CD14-positive monocyte (primary cell): ENCODE data around the gene CSTPP1. TPM values are rescaled to one million over a fixed set of nuclear protein-coding genes. Genes with fewer than 3 reads are reported as not detected.

Experiments
- DNase-seq, 3 donors: peaks; one replicate each; pipeline ENCODE4 v3.0.0-alpha.2; 2011 to 2022
- H2AFZ ChIP-seq: 2 replicates; pipeline ENCODE4 v1.6.0; 2012; ENCODE audit warnings: mild to moderate bottlenecking, low read depth, low read length, inconsistent platforms; ENCODE audit not compliant: insufficient read depth, poor library complexity, severe bottlenecking
- H3K27ac ChIP-seq, 2 donors: 1 replicate in 1 of 2; 2 replicates in 1 of 2; pipeline ENCODE4 v1.5.1; 2012 to 2013; ENCODE audit warnings: low read length in 2 of 2, control low read depth in 1 of 2, inconsistent platforms in 1 of 2, low read depth in 1 of 2, mild to moderate bottlenecking in 1 of 2
- H3K27me3 ChIP-seq, 2 donors: one replicate each; pipeline versions ENCODE4 v1.6.0 to v1.6.1; 2011 to 2013; ENCODE audit warnings: low read length in 2 of 2; ENCODE audit not compliant: control insufficient read depth in 2 of 2, insufficient read depth in 2 of 2
- H3K36me3 ChIP-seq, 2 donors: replicated peaks in 1 of 2; 1 replicate in 1 of 2; 2 replicates in 1 of 2; pipeline versions ENCODE4 v1.5.1 to v1.6.1; 2012 to 2013; ENCODE audit warnings: low read length in 2 of 2, control low read depth in 1 of 2, inconsistent platforms in 1 of 2, mild to moderate bottlenecking in 1 of 2; ENCODE audit not compliant: insufficient read depth in 2 of 2, control insufficient read depth in 1 of 2
- H3K4me1 ChIP-seq, 2 donors: 1 replicate in 1 of 2; 2 replicates in 1 of 2; pipeline versions ENCODE4 v1.5.1 to v1.6.1; 2012 to 2013; ENCODE audit warnings: low read length in 2 of 2, control low read depth in 1 of 2, inconsistent platforms in 1 of 2, mild to moderate bottlenecking in 1 of 2, moderate library complexity in 1 of 2; ENCODE audit not compliant: insufficient read depth in 2 of 2, control insufficient read depth in 1 of 2
- H3K4me2 ChIP-seq: replicated peaks from 2 replicates; pipeline ENCODE3; 2012; ENCODE audit warnings: low read length, moderate library complexity, mild to moderate bottlenecking; ENCODE audit not compliant: poor library complexity, severe bottlenecking; ENCODE audit errors: extremely low read depth
- H3K4me3 ChIP-seq, 3 experiments: fragments of 200-600 bp in 1 of 3; sonication (generic) in 1 of 3; replicated peaks in 1 of 3; 1 replicate in 2 of 3; 2 replicates in 1 of 3; pipeline ENCODE4 v1.5.1; 2011 to 2013; ENCODE audit warnings: low read length in 3 of 3, mild to moderate bottlenecking in 3 of 3, control low read depth in 2 of 3, low read depth in 2 of 3, inconsistent platforms in 1 of 3, moderate library complexity in 1 of 3
- H3K79me2 ChIP-seq: 2 replicates; pipeline ENCODE4 v1.6.0; 2012; ENCODE audit warnings: mild to moderate bottlenecking, control low read depth, inconsistent platforms, low read length, moderate library complexity; ENCODE audit not compliant: insufficient read depth
- H3K9ac ChIP-seq: 2 replicates; pipeline ENCODE4 v1.6.0; 2017; ENCODE audit warnings: low read length, mild to moderate bottlenecking; ENCODE audit not compliant: insufficient read depth, poor library complexity, severe bottlenecking
- H3K9me3 ChIP-seq, 2 donors: replicated peaks in 1 of 2; 1 replicate in 1 of 2; 2 replicates in 1 of 2; pipeline versions ENCODE4 v1.5.1 to v1.6.1; 2012 to 2013; ENCODE audit warnings: low read length in 2 of 2, control low read depth in 1 of 2; ENCODE audit not compliant: control insufficient read depth in 1 of 2, insufficient read depth in 1 of 2
- H4K20me1 ChIP-seq: 2 replicates; pipeline ENCODE4 v1.6.0; 2012; ENCODE audit warnings: mild to moderate bottlenecking, low read length, control low read depth, moderate library complexity; ENCODE audit not compliant: insufficient read depth
- H3K27ac Mint-ChIP-seq, 7 donors: one replicate each; pipeline ENCODE4 v1.8.0; 2020; ENCODE audit warnings: mild to moderate bottlenecking in 7 of 7, mixed read lengths in 7 of 7, moderate library complexity in 6 of 7, inconsistent platforms in 2 of 7
- H3K27me3 Mint-ChIP-seq, 3 donors: one replicate each; pipeline ENCODE4 v1.8.0; 2021 to 2022; ENCODE audit warnings: low read depth in 3 of 3, mild to moderate bottlenecking in 3 of 3, mixed read lengths in 3 of 3, moderate library complexity in 3 of 3, inconsistent platforms in 1 of 3
- H3K36me3 Mint-ChIP-seq, 2 donors: one replicate each; pipeline ENCODE4 v1.8.0; 2020; ENCODE audit warnings: mixed read lengths in 2 of 2, inconsistent platforms in 1 of 2, mild to moderate bottlenecking in 1 of 2
- H3K4me1 Mint-ChIP-seq: one replicate; pipeline ENCODE4 v1.8.0; 2020; ENCODE audit warnings: mild to moderate bottlenecking, mixed read lengths
- H3K4me3 Mint-ChIP-seq, 2 donors: one replicate each; pipeline ENCODE4 v1.8.0; 2020; ENCODE audit warnings: mild to moderate bottlenecking in 2 of 2, mixed read lengths in 2 of 2, moderate library complexity in 1 of 2
- H3K9me3 Mint-ChIP-seq, 7 donors: one replicate each; pipeline ENCODE4 v1.8.0; 2020 to 2022; ENCODE audit warnings: mixed read lengths in 7 of 7, mild to moderate bottlenecking in 6 of 7, moderate library complexity in 6 of 7, inconsistent platforms in 2 of 7
- WGBS: methylation state at CpG from one replicate; pipeline ENCODE4 v1.1.5; 2013; ENCODE audit warnings: missing lambda C conversion rate; ENCODE audit not compliant: insufficient coverage; 5-methylcytosine and 5-hydroxymethylcytosine counted together
- intact Hi-C, 2 donors: fragments of 100-400 bp; cut with micrococcal nuclease; formaldehyde crosslinking; loops; one replicate each; pipeline versions ENCODE4 v1.15.0 to v1.15.1; 2023
- polyA plus RNA-seq, 3 donors: library from polyadenylated mRNA; depleted of rRNA in 1 of 3; unstranded in 2 of 3; stranded (reverse) in 1 of 3; fragments of 300-500 nt in 2 of 3; fragments of >200 nt in 1 of 3; fragmentation: Illumina TruSeq in 2 of 3; gene quantifications; 1 replicate in 2 of 3; 2 replicates in 1 of 3; pipeline ENCODE4 v1.2.3, GENCODE V29; 2012 to 2021
- TF ChIP-seq, protein P1 (sequence below): fragments of 200-600 bp; IDR thresholded peaks from one replicate; pipeline ENCODE4 v1.8.0; 2022; ENCODE audit warnings: antibody characterized with exemption, mild to moderate bottlenecking

Gene CSTPP1
- polyA plus RNA-seq, 3 donors = 4.5 to 6.5 (median 5.9) TPM

DNA sequence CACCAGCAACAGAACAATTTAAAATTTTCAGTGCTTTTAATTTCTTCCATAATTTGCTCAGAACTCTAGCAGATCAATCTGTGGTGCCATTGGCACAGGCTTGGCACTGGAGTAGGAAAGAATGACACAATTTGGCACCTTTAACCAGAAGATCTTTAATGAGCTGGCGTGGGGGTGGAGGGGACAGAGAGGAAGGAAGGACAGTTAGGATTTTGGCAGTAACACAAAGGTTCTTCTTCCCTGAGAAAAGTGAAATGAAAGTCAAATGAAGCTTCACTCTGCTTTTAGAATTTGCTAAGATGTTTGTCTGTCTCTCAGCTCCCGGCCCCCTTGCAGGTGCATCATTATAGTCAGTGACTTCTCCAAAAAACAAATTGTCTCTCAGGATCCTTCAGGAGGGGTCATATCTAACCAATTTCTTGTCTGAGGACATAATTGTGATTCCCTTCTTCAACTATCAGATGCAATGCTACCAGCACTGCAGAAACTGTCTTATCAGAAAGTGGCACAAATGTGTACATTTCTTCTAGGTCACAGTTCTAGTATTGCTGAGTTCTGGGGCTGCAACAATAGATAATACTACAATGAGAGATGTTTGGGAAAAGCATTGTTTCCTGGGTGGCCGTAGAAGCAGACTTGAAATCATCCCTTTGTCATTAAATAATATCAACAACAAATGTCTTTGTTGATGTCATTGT, 66.8 kb downstream of the CSTPP1 start:
- H3K4me3 Mint-ChIP-seq = peak overlapping the region in 1 of 2 donors; percentile 5
- no peaks in the 10 kb centered on the region for H3K27me3 Mint-ChIP-seq
- DNase-seq = peak in 1 of 3 donors; percentile 2
- H3K9ac ChIP-seq = no peak overlapping the region
- peaks cover 0 to 4% (median 0%) of the 10 kb centered on the region in 7 donors for H3K9me3 Mint-ChIP-seq
- H3K27ac ChIP-seq = peak overlapping the region in 1 of 2 donors; percentile 17
- no peaks in the 10 kb centered on the region for H3K27me3 ChIP-seq
- no peak overlapping the region for H3K4me3 ChIP-seq
- H3K4me1 ChIP-seq = peaks cover 30 to 33% of the 10 kb centered on the region in 2 donors
- TF ChIP-seq, protein P1, sequence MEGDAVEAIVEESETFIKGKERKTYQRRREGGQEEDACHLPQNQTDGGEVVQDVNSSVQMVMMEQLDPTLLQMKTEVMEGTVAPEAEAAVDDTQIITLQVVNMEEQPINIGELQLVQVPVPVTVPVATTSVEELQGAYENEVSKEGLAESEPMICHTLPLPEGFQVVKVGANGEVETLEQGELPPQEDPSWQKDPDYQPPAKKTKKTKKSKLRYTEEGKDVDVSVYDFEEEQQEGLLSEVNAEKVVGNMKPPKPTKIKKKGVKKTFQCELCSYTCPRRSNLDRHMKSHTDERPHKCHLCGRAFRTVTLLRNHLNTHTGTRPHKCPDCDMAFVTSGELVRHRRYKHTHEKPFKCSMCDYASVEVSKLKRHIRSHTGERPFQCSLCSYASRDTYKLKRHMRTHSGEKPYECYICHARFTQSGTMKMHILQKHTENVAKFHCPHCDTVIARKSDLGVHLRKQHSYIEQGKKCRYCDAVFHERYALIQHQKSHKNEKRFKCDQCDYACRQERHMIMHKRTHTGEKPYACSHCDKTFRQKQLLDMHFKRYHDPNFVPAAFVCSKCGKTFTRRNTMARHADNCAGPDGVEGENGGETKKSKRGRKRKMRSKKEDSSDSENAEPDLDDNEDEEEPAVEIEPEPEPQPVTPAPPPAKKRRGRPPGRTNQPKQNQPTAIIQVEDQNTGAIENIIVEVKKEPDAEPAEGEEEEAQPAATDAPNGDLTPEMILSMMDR = no peak
- H3K9me3 ChIP-seq = no peaks in the 10 kb centered on the region
- H4K20me1 ChIP-seq = no peaks in the 10 kb centered on the region
- H3K79me2 ChIP-seq = no peaks in the 10 kb centered on the region
- H3K4me2 ChIP-seq = peak overlapping the region; percentile 15
- H3K36me3 Mint-ChIP-seq = peaks cover 0 to 4% of the 10 kb centered on the region in 2 donors
- H3K27ac Mint-ChIP-seq = peak overlapping the region in 4 of 7 donors; percentile 4 to 52 (median 29)
- intact Hi-C loops = no loop called here
- WGBS = 0% methylated on average over 1 of the region's 3 CpGs
- H3K4me1 Mint-ChIP-seq = peaks cover 51% of the 10 kb centered on the region
- H2AFZ ChIP-seq = peak overlapping the region; percentile 14
- no peaks in the 10 kb centered on the region for H3K36me3 ChIP-seq

DNA sequence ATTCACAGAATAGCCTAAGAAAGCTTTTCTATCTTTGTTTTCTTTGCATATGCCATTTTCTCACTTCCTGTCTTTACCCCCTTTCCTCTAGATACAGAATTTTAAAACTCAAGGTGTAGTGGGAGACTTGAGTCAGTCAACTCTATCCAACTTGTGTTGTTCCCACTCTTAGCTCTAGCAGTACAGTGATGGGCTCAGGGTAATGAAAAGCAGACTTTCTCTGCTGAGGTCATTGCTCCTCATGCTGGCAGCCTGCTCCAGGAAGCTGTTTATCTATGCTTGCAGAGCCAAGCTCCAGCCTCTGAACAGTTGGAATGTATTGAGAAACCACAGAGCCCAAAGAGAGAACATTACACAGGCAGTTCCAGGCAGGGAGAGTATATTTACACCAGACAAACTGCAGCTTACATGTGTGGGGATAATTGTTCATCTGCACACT, 68.1 kb downstream of the CSTPP1 start:
- H3K27ac ChIP-seq = no peak overlapping the region
- peaks cover 54% of the 10 kb centered on the region for H3K4me1 Mint-ChIP-seq
- H3K36me3 Mint-ChIP-seq = no peaks in the 10 kb centered on the region
- no peak for DNase-seq
- no peaks in the 10 kb centered on the region for H4K20me1 ChIP-seq
- H3K27me3 Mint-ChIP-seq = no peaks in the 10 kb centered on the region
- H3K9me3 Mint-ChIP-seq = peaks cover 0 to 4% (median 0%) of the 10 kb centered on the region in 7 donors
- no peaks in the 10 kb centered on the region for H3K27me3 ChIP-seq
- no peaks in the 10 kb centered on the region for H3K36me3 ChIP-seq
- H3K9ac ChIP-seq = no peak overlapping the region
- no peaks in the 10 kb centered on the region for H3K79me2 ChIP-seq
- H3K4me3 ChIP-seq = no peak overlapping the region
- H3K4me2 ChIP-seq = no peak overlapping the region
- peak overlapping the region in 2 of 7 donors; percentile 1 to 61 for H3K27ac Mint-ChIP-seq
- H3K9me3 ChIP-seq = no peaks in the 10 kb centered on the region
- H3K4me3 Mint-ChIP-seq = no peak overlapping the region
- H3K4me1 ChIP-seq = peaks cover 30 to 33% of the 10 kb centered on the region in 2 donors
- intact Hi-C loops = no loop called here
- TF ChIP-seq, protein P1 = no peak
- no peak overlapping the region for H2AFZ ChIP-seq
